ENCODE measurements around the gene GRK2. TPM values are rescaled to one million over a fixed set of nuclear protein-coding genes. Genes with fewer than 3 reads are reported as not detected.

The GRK2 gene
- total RNA-seq, 1 experiment from 2014 or later: 69.8 TPM

DNA sequence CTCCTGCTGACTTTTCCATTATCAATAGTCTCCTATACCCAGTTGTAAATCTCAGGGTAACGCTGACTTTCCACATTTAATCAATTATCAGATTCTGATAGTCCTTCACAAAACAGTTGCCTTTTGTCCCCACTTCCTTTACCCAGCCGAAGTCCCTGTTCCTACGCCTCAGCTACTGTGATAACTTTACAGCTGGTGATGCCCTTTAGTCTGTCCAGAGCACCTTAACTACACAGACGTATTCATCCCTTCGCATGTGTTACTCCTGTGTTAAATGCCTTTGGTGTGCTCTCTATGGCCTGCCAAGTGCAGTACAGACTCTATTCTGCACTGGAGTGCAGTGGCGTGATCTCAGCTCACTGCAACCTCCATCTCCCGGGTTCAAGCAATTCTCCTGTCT, 57.3 kb downstream of the GRK2 start:
- no peak for DNase-seq
- Mint-ChIP-seq H3K4me1 (ENCODE audit: low read depth, unreplicated experiment) (peaks cover 10% of the 10 kb centered on the region), H3K36me3 (ENCODE audit: insufficient read depth, unreplicated experiment) (peaks cover 8% of the 10 kb centered on the region), H3K27ac (ENCODE audit: unreplicated experiment) (no peak overlapping the region), H3K27me3 (ENCODE audit: unreplicated experiment) (no peaks in the 10 kb centered on the region), H3K9me3 (ENCODE audit: low read depth, unreplicated experiment) (no peaks in the 10 kb centered on the region), H3K4me3 (ENCODE audit: low read depth, unreplicated experiment) (no peak overlapping the region)
- intact Hi-C loops (cut with micrococcal nuclease; ENCODE audit: unreplicated experiment): no loop called here
- BruUV-seq (replicated peaks): no TSS peak
- no peak for TF ChIP-seq CTCF (IDR thresholded peaks at IDR 0.05; ENCODE audit: unreplicated experiment)
- CTCF ChIA-PET: no interaction called here

DNA sequence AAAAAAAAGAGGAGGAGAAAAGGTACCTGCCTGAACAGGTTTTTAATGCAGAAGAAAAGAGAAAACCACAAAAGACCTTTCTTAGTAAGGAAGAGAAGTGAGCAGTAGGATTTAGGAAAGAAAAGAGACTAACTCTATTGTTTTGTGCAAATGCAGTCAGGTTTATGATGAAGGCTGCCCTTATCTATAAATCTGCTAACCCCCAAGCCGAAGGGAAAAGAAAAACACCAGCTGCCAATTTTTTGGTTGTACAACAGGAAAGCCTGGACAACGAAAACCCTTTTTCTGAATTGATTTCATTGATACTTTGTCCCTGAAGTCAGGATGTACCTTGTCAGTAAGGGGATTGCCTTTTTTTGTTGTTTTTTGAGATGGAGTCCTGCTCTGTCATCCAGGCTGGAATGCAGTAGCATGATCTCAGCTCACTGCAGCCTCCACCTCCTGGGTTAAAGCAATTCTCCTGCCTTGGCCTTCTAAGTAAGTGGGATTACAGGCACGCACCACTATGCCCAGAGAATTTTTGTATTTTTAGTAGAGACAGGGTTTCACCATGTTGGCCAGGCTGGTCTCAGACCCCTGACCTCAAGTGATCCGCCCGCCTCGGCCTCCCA, 65.9 kb downstream of the GRK2 start:
- no peaks in the 10 kb centered on the region for H3K9me3 Mint-ChIP-seq (ENCODE audit: low read depth, unreplicated experiment)
- DNase-seq: no peak
- no peaks in the 10 kb centered on the region for H3K36me3 Mint-ChIP-seq (ENCODE audit: insufficient read depth, unreplicated experiment)
- H3K4me1 Mint-ChIP-seq (ENCODE audit: low read depth, unreplicated experiment): no peaks in the 10 kb centered on the region
- CTCF ChIA-PET: interaction anchor here (0.7 kb wide), 2 partner anchors 41 to 79 kb away, joined by 4 read pairs; no protein-coding TSS in a partner anchor
- H3K4me3 Mint-ChIP-seq (ENCODE audit: low read depth, unreplicated experiment): no peak overlapping the region
- TF ChIP-seq CTCF (IDR thresholded peaks at IDR 0.05; ENCODE audit: unreplicated experiment): no peak
- H3K27me3 Mint-ChIP-seq (ENCODE audit: unreplicated experiment): no peaks in the 10 kb centered on the region
- H3K27ac Mint-ChIP-seq (ENCODE audit: unreplicated experiment): no peak overlapping the region
- BruUV-seq (replicated peaks): no TSS peak
- intact Hi-C loops (cut with micrococcal nuclease; ENCODE audit: unreplicated experiment): no loop called here

Other genes with a start within 250 kb of the GRK2 start
- 6.2 and 6.4 TPM in 2 replicates for gene SYT12, start 243.3 kb upstream of the GRK2 start, total RNA-seq (2022)
- 24.1 and 24.7 TPM in 2 replicates for gene RHOD, start 209.6 kb upstream of the GRK2 start, total RNA-seq (2022)
- gene KDM2A, start 147.2 kb upstream of the GRK2 start, total RNA-seq (2022): 73.2 and 77.7 TPM in 2 replicates
- 50.8 and 58.5 TPM in 2 replicates for gene ANKRD13D, start 22.8 kb downstream of the GRK2 start, total RNA-seq (2022)
- gene SSH3, start 37.1 kb downstream of the GRK2 start, total RNA-seq (2022): 73.0 and 84.3 TPM in 2 replicates
- gene POLD4, start 87.1 kb downstream of the GRK2 start, total RNA-seq (2022): 95.1 and 119 TPM in 2 replicates
- 7.1 and 7.5 TPM in 2 replicates for gene CLCF1, start 107.1 kb downstream of the GRK2 start, total RNA-seq (2022)
- gene RAD9A, start 125.5 kb downstream of the GRK2 start, total RNA-seq (2022): 26.9 and 38.6 TPM in 2 replicates
- gene PPP1CA, start 135.4 kb downstream of the GRK2 start, total RNA-seq (2022): 179 and 180 TPM in 2 replicates
- gene TBC1D10C, start 137.6 kb downstream of the GRK2 start, total RNA-seq (2022): not detected in 2 replicates
- gene CARNS1, start 149.2 kb downstream of the GRK2 start, total RNA-seq (2022): 0.10 TPM in 1 of 2 replicates, not detected in the other
- 44.3 and 47.5 TPM in 2 replicates for gene RPS6KB2, start 162.0 kb downstream of the GRK2 start, total RNA-seq (2022)
- gene PTPRCAP, start 171.2 kb downstream of the GRK2 start, total RNA-seq (2022): 0.51 and 1.3 TPM in 2 replicates
- gene CORO1B, start 177.0 kb downstream of the GRK2 start, total RNA-seq (2022): 103 and 116 TPM in 2 replicates
- not detected in 2 replicates for gene GPR152, start 186.3 kb downstream of the GRK2 start, total RNA-seq (2022)
- 24.8 and 25.4 TPM in 2 replicates for gene CABP4, start 188.9 kb downstream of the GRK2 start, total RNA-seq (2022)
- gene TMEM134, start 202.8 kb downstream of the GRK2 start, total RNA-seq (2022): 31.9 and 33.2 TPM in 2 replicates
- gene AIP, start 216.6 kb downstream of the GRK2 start, total RNA-seq (2022): 44.0 and 48.4 TPM in 2 replicates
- 70.5 and 84.1 TPM in 2 replicates for gene PITPNM1, start 238.9 kb downstream of the GRK2 start, total RNA-seq (2022)
- 59.7 and 64.7 TPM in 2 replicates for gene CDK2AP2, start 241.7 kb downstream of the GRK2 start, total RNA-seq (2022)

All from Calu3 (cell line).